PC-3 (cell line): ENCODE data around the gene FBXL19.

Experiments used
- EZH2 ChIP-seq: fragments of 300-600 bp; sonication (generic); IDR thresholded peaks from one replicate; pipeline ENCODE4 v1.6.1; 2017; ENCODE audit warnings: antibody characterized with exemption, mild to moderate bottlenecking, low read length; ENCODE audit not compliant: unreplicated experiment
- EZH2phosphoT487 ChIP-seq: fragments of 300-600 bp; sonication (generic); IDR thresholded peaks from 2 replicates; pipeline ENCODE4 v1.6.1; 2018; ENCODE audit warnings: mild to moderate bottlenecking, antibody characterized with exemption, low read length, borderline replicate concordance
- TF ChIP-seq, protein P1 (sequence below): fragments of 300-600 bp; sonication (generic); conservative IDR thresholded peaks from 2 replicates; pipeline ENCODE4 v1.5.1; 2017; ENCODE audit warnings: antibody characterized with exemption, low read depth, mild to moderate bottlenecking, low read length

DNA sequence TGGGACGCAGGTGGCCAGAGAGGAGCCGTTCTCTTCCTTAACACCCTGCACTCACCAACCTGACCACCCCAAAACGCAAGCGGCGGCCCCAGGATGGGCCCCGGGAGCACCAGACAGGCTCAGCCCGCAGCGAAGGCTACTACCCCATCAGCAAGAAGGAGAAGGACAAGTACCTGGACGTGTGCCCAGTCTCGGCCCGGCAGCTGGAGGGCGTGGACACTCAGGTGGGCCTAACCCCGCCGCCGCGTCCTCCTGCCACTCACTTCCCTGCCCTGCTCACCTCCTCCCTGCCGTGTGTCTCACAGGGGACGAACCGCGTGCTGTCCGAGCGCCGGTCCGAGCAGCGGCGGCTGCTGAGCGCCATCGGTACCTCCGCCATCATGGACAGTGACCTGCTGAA, 57.1 kb downstream of the FBXL19 start:
- TF ChIP-seq, protein P1, sequence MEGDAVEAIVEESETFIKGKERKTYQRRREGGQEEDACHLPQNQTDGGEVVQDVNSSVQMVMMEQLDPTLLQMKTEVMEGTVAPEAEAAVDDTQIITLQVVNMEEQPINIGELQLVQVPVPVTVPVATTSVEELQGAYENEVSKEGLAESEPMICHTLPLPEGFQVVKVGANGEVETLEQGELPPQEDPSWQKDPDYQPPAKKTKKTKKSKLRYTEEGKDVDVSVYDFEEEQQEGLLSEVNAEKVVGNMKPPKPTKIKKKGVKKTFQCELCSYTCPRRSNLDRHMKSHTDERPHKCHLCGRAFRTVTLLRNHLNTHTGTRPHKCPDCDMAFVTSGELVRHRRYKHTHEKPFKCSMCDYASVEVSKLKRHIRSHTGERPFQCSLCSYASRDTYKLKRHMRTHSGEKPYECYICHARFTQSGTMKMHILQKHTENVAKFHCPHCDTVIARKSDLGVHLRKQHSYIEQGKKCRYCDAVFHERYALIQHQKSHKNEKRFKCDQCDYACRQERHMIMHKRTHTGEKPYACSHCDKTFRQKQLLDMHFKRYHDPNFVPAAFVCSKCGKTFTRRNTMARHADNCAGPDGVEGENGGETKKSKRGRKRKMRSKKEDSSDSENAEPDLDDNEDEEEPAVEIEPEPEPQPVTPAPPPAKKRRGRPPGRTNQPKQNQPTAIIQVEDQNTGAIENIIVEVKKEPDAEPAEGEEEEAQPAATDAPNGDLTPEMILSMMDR = no peak
- no peak for TF ChIP-seq EZH2
- no peak for TF ChIP-seq EZH2phosphoT487
